Activated T-helper 2 cell treated with anti-CD3 and anti-CD28 coated beads, Interferon-gamma antibody, Interleukin-2, Interleukin-4, amounts not matched to agents 10 μg/mL and 5 μg/mL and 100 μg/mL, durations not matched to agents 14 hours and 24 hours and 36 hours (primary cell): ENCODE measurements around the gene SAMD13. TPM values are rescaled to one million over a fixed set of nuclear protein-coding genes. Genes with fewer than 3 reads are reported as not detected.

Experiments used
- DNase-seq: peaks from one replicate; pipeline ENCODE4 v3.0.0; 2021; ENCODE audit warnings: low spot score
- H3K27ac Mint-ChIP-seq: one replicate; pipeline ENCODE4 v1.8.0; 2021; ENCODE audit warnings: mixed read lengths
- H3K27me3 Mint-ChIP-seq: one replicate; pipeline ENCODE4 v1.8.0; 2021; ENCODE audit warnings: low read depth, mixed read lengths
- H3K36me3 Mint-ChIP-seq: one replicate; pipeline ENCODE4 v1.8.0; 2021; ENCODE audit warnings: low read depth, mixed read lengths
- H3K4me1 Mint-ChIP-seq: one replicate; pipeline ENCODE4 v1.8.0; 2021; ENCODE audit warnings: low read depth, mixed read lengths
- H3K4me3 Mint-ChIP-seq: one replicate; pipeline ENCODE4 v1.8.0; 2021; ENCODE audit warnings: low read depth, mild to moderate bottlenecking, moderate library complexity, mixed read lengths
- H3K9me3 Mint-ChIP-seq: one replicate; pipeline ENCODE4 v1.8.0; 2021; ENCODE audit warnings: mixed read lengths
- intact Hi-C: fragments of 100-400 bp; cut with micrococcal nuclease; formaldehyde crosslinking; loops from one replicate; pipeline ENCODE4 v1.15.1; 2023
- total RNA-seq: library from RNA; stranded (reverse); gene quantifications from 2 replicates; pipeline ENCODE4 v1.2.3, GENCODE V29; 2022

The SAMD13 gene
- total RNA-seq, 1 donor from 2014 or later: 0.30 TPM

DNA sequence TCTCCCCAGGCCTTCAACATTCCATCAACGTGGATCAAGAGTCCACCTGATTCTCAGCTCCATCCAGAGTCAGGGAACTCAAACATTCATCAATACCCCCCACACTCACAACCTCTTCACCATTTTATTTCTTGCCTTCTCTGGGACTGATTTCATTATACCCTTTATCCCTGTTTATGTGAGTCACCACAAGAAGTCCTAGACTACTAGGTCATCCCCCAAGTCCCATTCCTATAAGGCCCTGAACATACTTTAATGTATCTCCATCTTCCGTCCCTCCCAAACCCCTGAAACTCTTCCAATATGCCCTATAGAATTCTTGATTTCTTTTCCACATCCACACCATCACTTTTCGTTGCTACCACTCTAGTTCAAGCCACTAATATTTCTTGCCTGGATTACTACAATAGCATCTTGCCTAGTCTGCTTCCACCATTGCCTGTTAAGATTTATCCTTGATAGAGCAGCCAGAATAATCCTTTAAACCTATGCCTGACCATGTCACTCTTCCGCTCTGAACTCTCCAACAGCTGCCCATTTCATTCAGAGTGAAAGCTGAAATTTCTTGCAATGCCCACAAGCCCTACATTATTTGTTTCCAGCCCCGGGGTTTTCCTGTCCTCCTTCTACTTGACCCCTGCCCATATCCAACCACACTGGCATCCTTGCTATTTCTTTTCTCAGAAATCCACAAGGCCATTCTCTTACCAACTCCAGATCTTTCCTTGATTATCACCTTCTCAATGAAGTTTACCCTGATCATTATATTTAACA lies 9.4 kb upstream of the SAMD13 start:
- H3K27ac Mint-ChIP-seq: no peak overlapping the region
- no peak for DNase-seq
- no peaks in the 10 kb centered on the region for H3K36me3 Mint-ChIP-seq
- intact Hi-C loops: loop anchor here (10.0 kb wide), 1 partner anchor 213 kb away; the partner anchor contains the start of genes GNG5 and SPATA1
- peaks cover 10% of the 10 kb centered on the region for H3K27me3 Mint-ChIP-seq
- peaks cover 27% of the 10 kb centered on the region for H3K9me3 Mint-ChIP-seq
- H3K4me3 Mint-ChIP-seq: no peak overlapping the region
- no peaks in the 10 kb centered on the region for H3K4me1 Mint-ChIP-seq

DNA sequence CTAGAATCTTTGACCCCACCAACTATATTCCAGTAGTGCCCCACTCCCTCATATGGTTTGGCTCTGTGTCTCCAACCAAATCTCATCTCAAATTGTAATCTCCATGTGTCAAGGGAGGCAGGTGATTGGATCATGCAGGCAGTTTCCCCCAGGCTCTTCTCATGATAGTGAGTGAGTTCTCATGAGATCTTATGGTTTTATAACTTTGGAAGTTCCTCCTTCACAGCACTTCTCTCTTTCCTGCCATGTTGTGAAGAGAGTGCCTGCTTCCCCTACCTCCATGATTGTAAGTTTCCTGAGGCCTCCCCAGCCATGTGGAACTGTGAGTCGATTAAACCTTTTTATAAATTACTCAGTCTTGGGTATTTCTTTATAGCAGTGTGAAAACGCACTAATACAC lies 7.7 kb upstream of the SAMD13 start:
- Mint-ChIP-seq H3K4me1 (peaks cover 5% of the 10 kb centered on the region), H3K9me3 (peaks cover 18% of the 10 kb centered on the region), H3K27me3 (peaks cover 10% of the 10 kb centered on the region), H3K4me3 (no peak overlapping the region), H3K36me3 (no peaks in the 10 kb centered on the region), H3K27ac (no peak overlapping the region)
- DNase-seq: no peak
- intact Hi-C loops: loop anchor here (10.0 kb wide), 1 partner anchor 211 kb away; the partner anchor contains the start of genes GNG5 and SPATA1

DNA sequence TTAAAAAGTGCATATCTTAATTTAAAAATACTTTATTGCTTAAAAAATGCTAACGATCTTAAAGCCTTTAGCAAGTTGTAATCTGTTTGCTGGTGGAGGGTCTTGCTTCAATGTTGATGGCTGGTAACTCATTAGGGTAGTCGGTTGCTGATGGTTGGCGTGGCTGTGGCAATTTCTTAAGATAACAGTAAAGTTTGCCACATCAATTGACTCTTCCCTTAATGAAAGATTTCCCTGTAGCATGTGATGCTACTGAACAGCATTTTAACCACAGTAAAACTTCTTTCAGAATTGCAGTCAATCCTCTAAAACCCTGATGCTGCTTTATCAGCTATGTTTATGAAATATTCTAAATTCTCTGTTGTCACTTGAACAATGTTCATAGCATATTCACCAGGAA lies 6.8 kb upstream of the SAMD13 start:
- Mint-ChIP-seq H3K4me3 (no peak overlapping the region), H3K9me3 (peaks cover 8% of the 10 kb centered on the region), H3K36me3 (no peaks in the 10 kb centered on the region), H3K4me1 (peaks cover 11% of the 10 kb centered on the region), H3K27ac (no peak overlapping the region), H3K27me3 (peaks cover 8% of the 10 kb centered on the region)
- no peak for DNase-seq
- intact Hi-C loops: loop anchor here (10.0 kb wide), 1 partner anchor 210 kb away; the partner anchor contains the start of genes GNG5 and SPATA1

DNA sequence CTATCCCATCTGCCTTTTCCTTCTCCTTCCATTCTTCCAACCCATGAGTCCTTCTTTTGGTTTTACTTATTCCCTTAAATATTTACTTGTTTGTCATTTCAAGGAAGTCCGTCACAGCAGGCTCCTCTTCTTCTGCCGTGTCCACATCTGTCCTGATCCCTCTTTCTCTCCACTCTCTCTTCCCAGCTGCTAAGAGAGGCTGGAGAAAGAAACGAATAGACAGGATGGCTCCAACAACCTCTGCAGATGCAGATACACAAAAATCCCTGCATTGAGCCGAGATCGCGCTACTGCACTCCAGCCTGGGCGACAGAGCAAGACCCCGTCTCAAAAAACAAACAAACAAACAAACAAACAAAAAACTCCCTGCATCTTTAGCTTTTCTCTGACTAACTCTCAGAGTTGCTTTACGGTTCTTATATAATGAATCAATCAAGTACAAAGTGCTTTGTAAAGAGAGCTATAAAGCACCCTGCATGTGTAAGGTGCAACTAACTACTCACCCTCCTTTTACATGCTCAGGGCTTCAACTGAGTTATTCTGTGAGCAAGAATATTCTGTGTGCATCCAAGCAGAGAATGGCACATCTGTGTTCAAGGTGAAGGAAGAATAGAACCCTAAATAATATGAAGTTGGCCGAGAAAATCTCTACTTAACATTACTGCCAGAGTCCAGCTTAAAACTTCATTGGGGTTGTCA lies 3.8 kb upstream of the SAMD13 start:
- DNase-seq: no peak
- Mint-ChIP-seq H3K36me3 (no peaks in the 10 kb centered on the region), H3K27me3 (peaks cover 8% of the 10 kb centered on the region), H3K4me3 (peak overlapping the region; percentile 79), H3K27ac (peak overlapping the region; percentile 77), H3K4me1 (peaks cover 29% of the 10 kb centered on the region), H3K9me3 (peaks cover 8% of the 10 kb centered on the region)
- intact Hi-C loops: loop anchor here (10.0 kb wide), 1 partner anchor 207 kb away; the partner anchor contains the start of genes GNG5 and SPATA1

DNA sequence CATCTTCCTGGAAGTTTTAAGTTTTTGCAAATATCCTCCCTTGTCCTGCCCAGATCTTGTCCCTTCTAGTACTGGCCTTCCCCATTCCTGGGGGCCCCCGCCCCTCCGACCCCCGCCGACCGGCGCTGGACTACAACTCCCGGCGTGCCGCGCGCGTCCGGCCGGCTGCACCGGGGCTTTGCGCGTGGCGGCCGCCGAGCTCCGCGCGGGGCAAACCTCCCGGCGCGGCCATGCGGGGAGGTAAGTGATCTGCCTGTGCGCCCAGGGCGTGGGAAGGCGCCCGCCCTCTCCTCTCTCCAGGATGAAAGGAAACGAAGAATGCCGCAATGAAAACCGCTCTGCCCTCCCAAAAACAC lies 3.2 kb upstream of the SAMD13 start:
- H3K27ac Mint-ChIP-seq: peak overlapping the region; percentile 77
- peaks cover 8% of the 10 kb centered on the region for H3K9me3 Mint-ChIP-seq

DNA sequence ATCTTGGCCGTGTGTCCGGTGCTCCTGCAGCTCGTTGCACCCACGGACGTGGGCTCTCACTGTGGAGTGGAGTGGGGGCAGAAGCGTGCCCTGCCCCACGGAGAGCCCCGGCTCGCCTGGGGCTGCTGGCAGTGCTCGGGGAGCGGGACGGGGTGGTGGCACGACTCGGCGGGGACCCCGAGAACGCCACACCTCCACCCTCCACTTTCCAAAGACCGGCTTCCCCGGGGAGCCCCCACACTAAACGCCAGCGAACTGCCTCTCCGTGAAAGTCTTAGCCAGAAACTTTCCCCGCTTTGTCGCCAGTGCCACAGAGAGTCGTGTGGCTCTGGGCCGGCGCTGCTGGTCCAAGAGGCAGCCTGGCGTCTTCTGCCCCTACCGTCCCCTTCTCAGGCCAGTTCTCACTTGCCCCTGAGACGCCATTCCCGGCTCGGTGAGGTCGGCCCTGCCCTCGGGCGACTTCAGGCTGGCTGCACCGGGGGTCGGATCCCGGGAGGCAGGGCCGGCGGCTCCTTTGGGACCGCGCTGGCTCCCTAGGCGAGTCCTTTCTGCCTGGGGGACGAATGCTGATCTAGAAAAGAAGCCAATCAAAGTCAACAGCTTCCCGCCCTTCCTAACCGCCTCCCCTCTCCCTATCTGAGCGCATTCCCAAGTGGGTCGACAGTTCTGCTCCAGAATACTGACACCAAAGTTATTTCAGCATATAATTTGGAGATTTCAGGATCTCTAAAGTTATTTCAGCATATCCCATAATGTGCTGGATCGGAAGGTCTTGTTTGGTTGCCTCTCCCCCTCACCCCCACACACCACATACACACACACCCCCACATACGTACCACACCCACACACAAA lies 2.6 kb upstream of the SAMD13 start:
- intact Hi-C loops: loop anchor here (10.0 kb wide), 1 partner anchor 206 kb away; the partner anchor contains the start of genes GNG5 and SPATA1
- no peaks in the 10 kb centered on the region for H3K36me3 Mint-ChIP-seq
- peak overlapping the region; percentile 81 for H3K27ac Mint-ChIP-seq
- peak overlapping the region; percentile 88 for H3K4me3 Mint-ChIP-seq
- peaks cover 8% of the 10 kb centered on the region for H3K27me3 Mint-ChIP-seq
- H3K9me3 Mint-ChIP-seq: peaks cover 8% of the 10 kb centered on the region
- H3K4me1 Mint-ChIP-seq: peaks cover 38% of the 10 kb centered on the region
- peak; percentile 11 for DNase-seq

More for the DNA sequence above, 3.2 kb upstream of the SAMD13 start:
- intact Hi-C loops: loop anchor here (10.0 kb wide), 1 partner anchor 206 kb away; the partner anchor contains the start of genes GNG5 and SPATA1
- Mint-ChIP-seq H3K27me3 (peaks cover 8% of the 10 kb centered on the region), H3K4me1 (peaks cover 34% of the 10 kb centered on the region), H3K36me3 (no peaks in the 10 kb centered on the region), H3K4me3 (peak overlapping the region; percentile 88)
- DNase-seq: peak; percentile 32

DNA sequence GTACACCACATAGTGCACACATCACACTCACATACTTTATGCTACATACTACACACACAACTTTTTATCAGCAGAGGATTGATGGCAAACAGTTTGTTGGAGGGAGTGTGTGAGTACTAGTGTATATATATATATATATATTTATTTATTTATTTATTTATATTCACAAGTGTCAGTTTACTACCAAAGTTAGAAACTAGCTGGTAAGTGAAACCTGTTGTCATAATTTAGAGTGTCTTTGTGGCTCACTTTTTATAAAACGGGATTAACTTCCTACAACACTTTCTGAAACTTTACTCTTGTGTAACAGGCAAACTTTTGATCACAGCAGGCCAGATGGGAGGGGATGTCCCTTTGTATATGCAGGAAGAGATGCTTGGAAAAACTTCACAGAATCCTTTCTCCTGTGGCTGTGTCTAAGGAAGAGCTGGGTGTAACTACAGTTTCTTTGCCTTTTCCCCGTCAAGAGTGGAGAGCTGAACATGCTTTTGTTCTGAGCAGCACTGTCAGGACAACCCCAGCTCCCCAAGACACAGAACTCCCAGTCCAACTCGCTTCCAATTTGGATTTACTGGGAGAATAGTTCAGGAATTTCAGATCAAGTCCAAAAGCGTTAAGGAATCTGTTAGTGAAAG lies 1.9 kb upstream of the SAMD13 start:
- Mint-ChIP-seq H3K4me1 (peaks cover 40% of the 10 kb centered on the region), H3K4me3 (peak overlapping the region; percentile 88), H3K36me3 (no peaks in the 10 kb centered on the region), H3K27me3 (peaks cover 10% of the 10 kb centered on the region), H3K27ac (peak overlapping the region; percentile 81), H3K9me3 (peaks cover 8% of the 10 kb centered on the region)
- DNase-seq: no peak
- intact Hi-C loops: loop anchor here (5.0 to 10.0 kb wide), 5 partner anchors 68 to 455 kb away; partner anchors contain the start of genes GNG5 and SPATA1

DNA sequence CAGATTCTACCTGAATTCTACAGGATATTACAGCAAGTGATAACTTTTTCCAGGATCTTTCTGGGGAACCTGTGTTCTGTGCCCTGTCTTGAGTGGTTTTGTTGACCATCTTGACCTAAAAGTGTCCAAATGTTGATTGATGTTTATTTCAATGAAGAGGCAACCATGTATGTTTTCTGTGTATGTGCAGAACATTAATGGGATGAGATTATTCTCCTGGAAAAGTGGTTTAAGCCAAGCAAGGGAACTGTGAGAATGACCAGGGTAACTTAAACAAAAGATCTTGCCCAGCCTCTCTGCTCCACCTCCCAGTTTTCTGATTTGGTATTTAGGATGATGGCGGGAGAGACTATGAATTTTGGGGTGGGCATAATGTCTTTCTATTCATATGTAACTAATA lies 1.0 kb upstream of the SAMD13 start:
- Mint-ChIP-seq H3K4me3 (no peak overlapping the region), H3K27me3 (peaks cover 8% of the 10 kb centered on the region), H3K36me3 (no peaks in the 10 kb centered on the region), H3K9me3 (peaks cover 5% of the 10 kb centered on the region), H3K27ac (no peak overlapping the region), H3K4me1 (peaks cover 40% of the 10 kb centered on the region)
- intact Hi-C loops: loop anchor here (5.0 to 10.0 kb wide), 4 partner anchors 67 to 454 kb away; no protein-coding TSS in a partner anchor
- no peak for DNase-seq

DNA sequence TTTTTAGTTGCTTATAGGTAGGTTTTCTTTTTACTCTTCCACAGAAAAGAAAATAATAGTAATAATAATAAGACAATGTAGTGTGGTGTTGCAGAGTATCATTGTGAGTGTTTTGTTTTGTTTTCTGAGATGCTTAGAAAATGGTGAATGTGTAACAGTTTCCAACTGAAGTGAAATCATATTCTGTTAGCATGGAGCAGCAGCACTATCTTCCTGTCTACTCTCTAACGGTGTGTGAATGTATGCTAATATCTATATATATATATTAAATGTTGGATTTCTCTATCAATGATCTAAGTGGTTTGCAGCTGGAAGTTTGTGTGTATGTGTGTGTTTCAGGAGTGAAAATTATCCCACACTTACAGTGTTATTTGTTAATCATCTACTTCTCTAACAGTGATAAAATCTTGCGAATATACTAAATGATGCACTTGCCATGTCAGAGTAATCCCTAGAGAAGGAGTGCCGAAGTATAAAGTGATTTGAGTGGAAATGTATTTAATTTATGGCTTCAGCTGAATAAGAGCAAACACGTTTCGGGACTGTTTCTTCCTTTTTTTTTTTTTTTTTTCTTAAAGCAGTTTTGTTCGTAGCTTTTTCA lies 377 bp downstream of the SAMD13 start:
- Mint-ChIP-seq H3K4me3 (peak overlapping the region; percentile 76), H3K36me3 (no peaks in the 10 kb centered on the region), H3K9me3 (no peaks in the 10 kb centered on the region), H3K27me3 (peaks cover 7% of the 10 kb centered on the region), H3K27ac (no peak overlapping the region), H3K4me1 (peaks cover 40% of the 10 kb centered on the region)
- intact Hi-C loops: loop anchor here (2.0 to 10.0 kb wide), 5 partner anchors 65 to 453 kb away; partner anchors contain the start of gene PRKACB
- no peak for DNase-seq

DNA sequence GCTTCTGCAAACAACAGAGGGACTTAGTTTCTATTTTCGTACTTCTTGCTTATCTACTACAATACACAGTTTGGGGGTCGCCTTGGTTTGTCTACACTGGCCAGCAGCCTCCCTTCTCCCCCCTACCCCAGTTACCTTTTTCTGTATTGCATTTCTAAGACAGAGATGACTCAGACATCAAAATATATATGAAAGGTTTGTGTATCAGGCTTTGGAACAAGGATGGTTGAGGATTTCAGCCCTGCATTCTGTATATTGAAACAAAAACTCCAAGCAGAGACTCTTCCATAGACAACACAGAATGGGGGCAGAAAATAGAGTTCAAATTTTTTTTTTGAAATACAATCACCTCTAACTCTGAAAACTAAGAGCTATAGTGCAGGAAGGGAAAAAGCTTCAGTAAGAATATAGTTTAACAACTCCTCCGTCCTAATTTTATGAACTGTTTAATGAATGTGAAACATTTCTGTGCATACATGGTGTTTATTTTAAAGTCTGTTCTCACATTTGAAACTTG lies 1.9 kb downstream of the SAMD13 start:
- H3K27me3 Mint-ChIP-seq: peaks cover 6% of the 10 kb centered on the region
- peaks cover 6% of the 10 kb centered on the region for H3K9me3 Mint-ChIP-seq
- intact Hi-C loops: loop anchor here (2.0 to 10.0 kb wide), 5 partner anchors 64 to 451 kb away; partner anchors contain the start of gene PRKACB
- H3K4me1 Mint-ChIP-seq: peaks cover 34% of the 10 kb centered on the region
- H3K27ac Mint-ChIP-seq: no peak overlapping the region
- H3K36me3 Mint-ChIP-seq: no peaks in the 10 kb centered on the region
- peak overlapping the region; percentile 76 for H3K4me3 Mint-ChIP-seq
- no peak for DNase-seq

DNA sequence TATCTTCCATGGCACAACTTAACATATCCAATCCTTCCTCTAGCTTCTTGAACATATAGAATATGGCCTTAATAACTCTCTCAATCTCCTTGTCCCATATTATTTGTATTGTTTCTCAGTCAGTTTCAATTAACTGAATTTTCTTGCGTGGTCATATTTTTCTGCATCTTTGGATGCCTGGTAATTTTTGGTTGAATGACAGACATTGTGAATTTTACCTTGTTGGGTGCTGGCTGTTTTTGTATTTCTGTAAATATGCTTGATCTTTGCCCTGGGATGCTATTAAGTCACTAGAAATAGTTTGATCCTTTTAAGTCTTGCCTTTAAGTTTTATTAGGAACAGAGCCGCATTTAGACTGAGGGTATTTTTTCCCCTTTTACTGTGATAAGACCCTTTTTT lies 5.9 kb downstream of the SAMD13 start:
- intact Hi-C loops: loop anchor here (10.0 kb wide), 1 partner anchor 447 kb away; no protein-coding TSS in a partner anchor
- no peak for DNase-seq

More for the DNA sequence above, 5.9 kb downstream of the SAMD13 start:
- H3K27ac Mint-ChIP-seq: no peak overlapping the region
- H3K4me3 Mint-ChIP-seq: no peak overlapping the region
- H3K27me3 Mint-ChIP-seq: peaks cover 6% of the 10 kb centered on the region
- peaks cover 13% of the 10 kb centered on the region for H3K4me1 Mint-ChIP-seq
- no peaks in the 10 kb centered on the region for H3K36me3 Mint-ChIP-seq
- H3K9me3 Mint-ChIP-seq: peaks cover 6% of the 10 kb centered on the region
